ENCODE results near the gene HNF4A.

The HNF4A gene

DNA sequence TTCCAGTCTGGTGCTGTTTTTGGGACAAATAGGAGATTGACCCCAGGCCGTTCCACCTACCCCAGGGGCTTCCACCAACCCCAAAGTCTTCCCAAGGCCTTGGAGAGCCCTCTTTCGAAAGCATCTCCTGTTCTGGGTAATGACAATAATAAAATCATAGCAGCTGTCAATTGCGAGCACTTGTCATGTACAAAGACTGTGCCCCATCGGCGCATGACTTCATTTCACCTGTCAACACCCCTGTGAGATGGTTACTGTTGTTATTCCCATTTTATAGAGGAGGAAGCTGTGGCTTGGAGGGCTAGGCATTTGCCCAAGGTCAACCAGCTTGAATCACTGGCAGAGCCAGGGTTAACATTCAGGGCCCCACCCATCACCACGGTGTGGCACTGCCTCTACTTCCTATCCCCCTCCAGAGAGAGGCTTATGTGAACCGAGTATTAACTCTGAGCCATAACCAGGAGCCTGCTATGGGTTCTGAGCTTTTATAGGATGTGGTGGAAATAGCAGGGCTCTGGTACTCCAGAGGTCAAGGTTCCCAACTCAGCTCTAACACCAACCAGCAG lies 51.2 kb downstream of the HNF4A start:
- no peak for DNase-seq

DNA sequence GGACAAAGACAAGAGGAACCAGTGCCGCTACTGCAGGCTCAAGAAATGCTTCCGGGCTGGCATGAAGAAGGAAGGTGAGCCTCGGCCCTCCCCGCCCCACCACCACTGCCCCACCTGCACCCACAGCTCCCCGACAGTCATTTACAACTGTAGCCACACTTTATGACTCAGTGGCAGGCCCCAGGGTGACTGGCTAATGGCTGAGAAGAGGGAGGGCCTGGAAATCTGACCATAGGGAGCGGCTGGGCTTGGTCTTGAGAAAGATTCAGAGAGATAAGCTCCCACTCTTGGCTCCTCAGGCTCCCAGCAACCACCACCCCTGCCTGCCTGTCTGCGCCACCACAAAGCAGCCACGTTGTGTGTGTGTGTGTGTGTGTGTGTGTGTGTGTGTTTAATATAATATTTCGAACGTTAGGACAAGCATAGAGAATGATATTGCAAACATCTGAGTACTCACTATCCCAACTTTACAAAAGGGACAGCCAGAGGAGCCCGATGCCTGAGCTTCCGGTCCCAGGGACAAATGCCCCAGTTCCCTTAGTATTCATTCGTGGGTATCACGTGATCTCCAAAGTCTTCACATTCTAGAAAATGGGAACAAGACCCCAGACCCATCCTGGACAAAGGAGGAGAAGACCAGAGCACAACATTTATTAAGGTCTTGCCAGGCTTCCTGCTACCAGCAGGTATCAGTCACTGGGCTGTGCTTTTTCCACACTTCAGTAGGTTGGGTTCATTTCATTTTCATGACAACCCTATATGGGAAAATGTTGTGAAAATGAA lies 52.1 kb downstream of the HNF4A start:
- no peak for DNase-seq

DNA sequence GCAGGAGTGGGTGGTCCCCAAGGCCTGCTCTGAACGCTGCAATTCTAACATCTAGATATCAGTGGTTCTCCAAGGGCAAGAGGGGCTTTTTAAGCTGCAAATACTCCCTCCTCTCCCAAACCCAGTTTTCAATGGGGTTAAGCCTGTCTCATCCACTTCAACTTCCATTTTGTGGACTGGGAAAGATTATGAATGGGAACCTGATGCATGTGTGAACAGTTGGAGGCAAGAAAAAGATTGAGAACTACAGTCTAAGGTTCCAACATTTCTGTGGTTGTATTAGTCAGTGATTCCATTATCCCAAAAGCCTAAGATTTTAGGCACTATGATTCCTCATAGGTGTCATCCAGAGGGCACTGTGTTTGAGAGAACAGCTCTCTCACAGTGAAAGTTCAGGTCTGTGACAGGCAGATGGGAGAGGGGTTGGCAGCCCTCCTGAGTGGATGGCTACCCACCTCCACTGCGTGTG lies 53.7 kb downstream of the HNF4A start:
- DNase-seq: no peak

DNA sequence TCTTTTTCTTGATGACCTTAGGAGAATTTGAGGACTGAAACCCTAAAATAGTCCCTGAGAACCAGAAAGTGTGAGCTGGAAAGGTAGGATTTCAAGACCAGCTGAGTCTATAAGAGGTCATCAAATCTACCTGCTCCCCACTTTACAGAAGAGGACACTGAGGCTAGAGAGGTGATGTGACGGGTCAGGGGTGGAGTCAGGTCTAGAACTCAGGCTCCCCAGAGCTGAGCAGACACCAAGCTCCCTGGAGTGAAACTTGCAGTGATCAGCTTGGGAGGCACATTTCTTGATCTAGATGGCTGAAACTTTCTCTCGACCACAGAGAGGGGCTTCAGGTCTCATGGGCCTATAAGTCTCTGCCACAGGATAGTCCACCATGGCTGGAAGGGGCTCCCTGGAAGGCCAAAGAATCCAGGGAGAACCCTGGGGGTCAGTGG lies 55.1 kb downstream of the HNF4A start:
- DNase-seq: no peak

DNA sequence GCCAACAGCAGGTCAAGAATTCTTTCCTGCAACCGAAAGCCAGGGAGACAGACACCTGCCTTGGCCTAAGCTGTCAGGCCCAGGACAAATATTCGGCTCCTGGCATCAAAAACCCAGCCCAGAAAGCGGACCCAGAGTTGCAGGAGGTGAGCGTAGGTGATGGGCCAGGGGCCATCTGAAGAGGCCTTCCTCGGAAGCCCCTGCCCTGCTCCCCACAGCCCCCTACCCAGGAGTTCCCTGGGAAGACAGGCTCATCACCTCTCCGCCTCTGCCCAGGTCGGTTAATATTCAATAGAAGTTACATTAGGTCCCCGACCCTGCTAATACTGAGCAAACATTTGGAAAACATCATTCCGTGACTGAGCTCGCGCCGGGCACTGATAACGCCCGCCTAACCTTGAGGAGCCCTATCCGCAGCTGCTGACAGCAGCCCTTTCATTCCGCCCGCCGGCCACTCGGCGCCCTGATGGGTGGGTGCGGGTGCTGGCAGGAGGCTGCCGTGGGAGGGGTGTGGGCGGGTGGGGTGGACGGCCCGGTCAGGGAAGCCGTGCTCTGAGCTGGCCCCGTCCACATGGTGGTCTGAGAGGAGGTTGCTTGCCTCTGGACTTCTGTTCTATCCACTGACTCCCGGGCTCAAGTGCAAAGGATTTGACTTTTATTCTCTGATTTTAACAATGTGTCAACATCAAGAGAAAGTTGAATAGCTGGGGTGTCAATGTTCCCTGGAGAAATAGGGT lies 55.7 kb downstream of the HNF4A start:
- DNase-seq: no peak

DNA sequence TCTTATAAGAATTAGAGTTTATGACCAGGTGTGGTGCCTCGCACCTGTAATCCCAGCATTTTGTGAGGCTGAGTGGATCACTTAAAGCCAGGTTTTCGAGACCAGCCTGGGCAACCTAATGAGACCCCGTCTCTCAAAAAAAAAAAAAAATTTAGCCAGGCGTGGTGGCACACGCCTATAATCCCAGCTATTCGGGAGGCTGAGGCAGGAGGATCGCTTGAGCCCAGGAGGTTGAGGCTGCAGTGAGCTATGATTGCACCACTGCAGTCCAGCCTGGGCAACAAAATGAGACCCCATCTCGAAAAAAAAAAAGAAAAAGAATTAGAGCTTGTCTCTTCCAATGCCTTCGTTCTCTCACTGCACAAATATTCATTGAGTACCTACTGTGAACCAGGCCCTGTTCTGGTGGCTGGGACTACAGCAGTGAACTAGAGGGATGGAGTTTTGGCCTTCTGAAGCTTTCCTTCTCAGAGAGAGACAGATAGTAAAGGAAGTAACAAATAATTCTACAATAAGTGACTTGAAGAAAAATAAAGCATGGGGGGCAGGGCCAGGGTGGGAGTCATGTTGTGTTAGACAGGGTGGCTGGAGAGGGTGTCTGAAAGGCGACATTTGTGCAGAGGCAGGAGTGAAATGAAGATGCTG lies 56.4 kb downstream of the HNF4A start:
- DNase-seq: no peak

DNA sequence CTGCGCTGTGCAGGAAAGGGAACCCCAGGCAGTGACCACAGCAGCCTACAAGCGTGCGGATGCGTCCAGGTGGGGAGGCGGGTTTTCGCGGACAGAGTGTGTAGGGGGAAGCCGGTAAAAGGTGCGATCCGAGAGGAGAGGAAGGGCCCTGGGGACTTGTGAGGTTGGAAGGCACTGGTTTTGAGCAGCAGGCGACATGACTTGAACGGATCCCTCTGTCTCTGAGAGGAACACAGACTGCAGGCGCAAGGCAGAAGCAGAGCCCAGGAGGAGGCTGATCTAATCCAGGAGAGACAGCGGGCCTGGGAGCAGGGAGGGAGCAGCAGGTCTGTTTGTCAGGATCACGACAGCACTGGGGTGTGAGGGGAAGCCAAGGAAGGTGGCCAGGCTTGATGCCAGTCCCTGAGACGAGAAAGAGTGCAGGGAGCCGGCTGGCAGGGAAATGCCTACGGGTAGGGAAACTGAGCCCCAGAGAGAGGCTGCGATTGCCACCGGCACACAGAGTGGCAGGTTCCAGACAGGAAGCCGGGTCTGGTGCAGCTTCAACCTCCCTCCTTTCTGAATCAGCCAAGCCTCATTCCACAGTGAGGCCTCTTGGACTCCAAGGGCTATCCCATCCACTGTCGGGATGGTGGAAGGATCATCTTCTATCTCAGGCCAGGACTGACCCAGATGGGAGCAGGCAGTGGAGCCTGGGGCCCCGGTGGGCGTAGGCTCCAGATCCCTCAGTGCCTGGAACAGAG lies 57.1 kb downstream of the HNF4A start:
- no peak for DNase-seq

DNA sequence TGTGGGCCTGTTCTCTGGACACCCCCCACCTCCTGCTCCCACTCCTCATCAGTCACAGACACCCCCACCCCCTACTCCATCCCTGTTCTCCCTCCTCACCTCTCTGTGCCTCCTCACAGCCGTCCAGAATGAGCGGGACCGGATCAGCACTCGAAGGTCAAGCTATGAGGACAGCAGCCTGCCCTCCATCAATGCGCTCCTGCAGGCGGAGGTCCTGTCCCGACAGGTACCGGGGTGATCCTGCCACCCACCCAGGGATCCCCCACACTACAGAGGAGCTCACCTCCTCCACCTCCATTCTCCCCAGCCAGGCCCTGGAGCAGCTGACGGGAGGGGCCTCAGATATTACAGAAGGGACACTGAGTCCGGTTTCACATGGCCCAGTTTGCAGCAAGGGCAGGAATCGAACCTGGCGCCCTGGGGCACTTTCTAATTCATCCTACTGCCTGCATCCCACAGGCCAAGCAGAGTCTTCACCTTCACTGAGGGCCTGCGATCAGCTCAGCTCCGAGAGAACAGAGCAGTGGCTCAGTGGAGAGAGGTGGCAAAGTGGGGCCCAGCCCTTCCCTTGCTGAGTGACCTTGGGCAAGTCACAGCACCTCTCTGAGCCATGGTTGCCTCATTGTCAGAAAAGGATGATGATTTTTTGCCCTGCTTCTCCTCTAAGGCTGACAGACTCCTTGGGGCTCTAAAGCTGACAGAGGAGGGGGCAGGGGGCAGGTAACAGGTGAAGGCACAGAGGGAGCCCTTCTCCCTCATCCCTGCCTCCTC lies 58.3 kb downstream of the HNF4A start:
- DNase-seq: no peak

DNA sequence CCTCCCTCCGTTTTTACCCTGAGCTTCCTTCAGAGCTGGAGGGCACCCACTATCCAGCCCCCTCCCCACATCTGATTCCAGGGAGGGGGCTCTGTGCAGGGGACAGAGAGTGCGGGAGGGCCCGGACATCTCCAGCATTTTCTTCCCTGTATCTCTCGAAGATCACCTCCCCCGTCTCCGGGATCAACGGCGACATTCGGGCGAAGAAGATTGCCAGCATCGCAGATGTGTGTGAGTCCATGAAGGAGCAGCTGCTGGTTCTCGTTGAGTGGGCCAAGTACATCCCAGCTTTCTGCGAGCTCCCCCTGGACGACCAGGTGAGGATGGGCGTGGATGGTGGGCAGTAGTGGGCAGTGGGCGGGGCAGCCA lies 58.8 kb downstream of the HNF4A start:
- DNase-seq: no peak

DNA sequence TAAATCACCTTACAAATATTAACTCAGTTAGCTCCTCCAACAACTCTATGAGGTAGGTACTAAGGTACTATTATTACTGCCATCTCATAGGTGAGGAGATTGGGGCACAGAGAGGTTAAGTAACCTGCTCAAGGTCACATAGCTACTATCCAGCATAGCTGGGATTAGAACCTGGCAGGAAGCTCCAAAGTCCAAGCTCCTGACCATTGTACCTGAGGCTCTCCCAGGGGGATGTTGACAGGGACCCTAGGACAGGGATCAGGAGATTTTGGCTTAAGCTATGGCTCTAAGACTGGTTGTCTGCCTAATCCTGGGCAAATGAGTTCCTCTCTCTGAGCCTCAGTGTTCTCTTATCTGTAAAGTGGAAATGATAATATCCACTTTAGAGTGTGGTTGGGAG lies 59.3 kb downstream of the HNF4A start:
- DNase-seq: no peak

DNA sequence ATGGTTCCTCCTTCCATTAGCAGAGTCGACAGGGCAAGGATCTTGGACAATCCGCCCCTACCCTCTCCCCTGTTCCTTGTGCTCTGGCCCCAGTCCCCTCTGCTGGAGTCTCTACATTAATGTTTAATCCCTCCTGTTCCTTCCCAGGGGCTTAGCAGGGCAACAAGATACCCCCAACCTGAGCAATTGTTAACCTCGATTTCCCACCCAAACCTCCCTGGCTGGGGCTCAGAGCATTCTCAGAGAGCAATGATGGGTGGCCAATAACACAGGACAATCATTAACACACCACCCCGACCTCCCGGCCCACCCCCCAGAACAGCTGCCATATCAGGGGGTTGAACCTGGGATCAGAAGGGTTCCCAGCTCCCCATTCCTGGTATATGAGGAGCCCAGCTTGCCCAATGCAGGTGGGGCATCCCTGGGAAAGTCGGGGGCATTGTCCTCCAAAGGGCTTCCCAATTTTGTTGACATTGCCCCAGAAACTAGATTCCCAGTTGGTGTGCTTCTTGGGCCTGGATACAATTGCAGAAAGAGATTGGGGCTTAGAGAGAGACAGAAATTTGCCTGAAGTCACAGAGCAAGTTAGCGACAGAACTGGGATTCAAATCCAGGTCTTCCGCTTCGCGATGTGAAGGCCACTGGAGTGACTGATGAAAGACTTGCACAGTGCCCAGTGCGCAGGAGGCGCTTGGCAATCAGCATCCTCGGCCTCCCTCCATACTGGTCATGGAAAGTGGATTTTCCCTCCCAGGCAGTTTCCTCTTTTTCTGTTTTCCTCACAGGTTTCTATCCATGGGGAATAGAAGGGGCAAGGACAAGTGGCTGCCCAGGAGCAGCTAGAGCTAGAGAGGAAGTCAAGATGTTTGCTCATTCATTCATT lies 60.6 kb downstream of the HNF4A start:
- DNase-seq: no peak

DNA sequence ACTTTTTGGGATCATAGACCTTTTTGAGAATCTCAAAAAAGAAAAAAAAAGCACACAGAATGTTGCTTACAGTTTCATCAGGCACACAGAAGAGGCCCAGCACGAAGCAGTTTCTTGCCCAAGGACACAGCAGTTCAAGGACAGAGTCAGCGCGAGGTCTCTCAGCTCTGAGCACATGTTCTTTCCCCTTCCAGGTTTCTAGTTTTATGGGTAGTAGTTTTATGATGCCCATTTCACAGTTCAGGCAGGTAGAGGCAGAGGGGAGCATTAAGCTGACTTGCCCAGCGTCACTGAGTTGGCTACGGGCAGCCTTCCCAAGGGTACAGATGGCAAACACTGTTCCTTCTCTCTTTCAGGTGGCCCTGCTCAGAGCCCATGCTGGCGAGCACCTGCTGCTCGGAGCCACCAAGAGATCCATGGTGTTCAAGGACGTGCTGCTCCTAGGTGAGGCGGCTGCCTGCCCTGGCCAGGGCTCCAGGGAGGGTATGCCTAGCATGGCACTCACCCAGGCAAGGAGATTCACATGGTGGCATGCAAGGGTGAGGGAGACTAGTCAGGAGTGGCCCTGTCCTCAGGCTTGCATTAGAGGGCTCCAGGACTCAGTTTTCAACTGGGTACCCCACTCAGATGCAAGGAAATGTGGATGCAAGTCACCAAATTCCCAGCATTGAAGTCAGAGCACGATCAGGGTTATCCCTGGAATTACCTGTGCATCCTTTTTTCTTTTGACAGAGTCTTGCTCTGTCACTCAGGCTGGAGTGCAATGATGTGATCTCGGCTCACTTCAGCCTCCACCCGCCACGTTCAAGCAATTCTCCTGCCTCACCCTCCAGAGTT lies 62.8 kb downstream of the HNF4A start:
- no peak for DNase-seq

DNA sequence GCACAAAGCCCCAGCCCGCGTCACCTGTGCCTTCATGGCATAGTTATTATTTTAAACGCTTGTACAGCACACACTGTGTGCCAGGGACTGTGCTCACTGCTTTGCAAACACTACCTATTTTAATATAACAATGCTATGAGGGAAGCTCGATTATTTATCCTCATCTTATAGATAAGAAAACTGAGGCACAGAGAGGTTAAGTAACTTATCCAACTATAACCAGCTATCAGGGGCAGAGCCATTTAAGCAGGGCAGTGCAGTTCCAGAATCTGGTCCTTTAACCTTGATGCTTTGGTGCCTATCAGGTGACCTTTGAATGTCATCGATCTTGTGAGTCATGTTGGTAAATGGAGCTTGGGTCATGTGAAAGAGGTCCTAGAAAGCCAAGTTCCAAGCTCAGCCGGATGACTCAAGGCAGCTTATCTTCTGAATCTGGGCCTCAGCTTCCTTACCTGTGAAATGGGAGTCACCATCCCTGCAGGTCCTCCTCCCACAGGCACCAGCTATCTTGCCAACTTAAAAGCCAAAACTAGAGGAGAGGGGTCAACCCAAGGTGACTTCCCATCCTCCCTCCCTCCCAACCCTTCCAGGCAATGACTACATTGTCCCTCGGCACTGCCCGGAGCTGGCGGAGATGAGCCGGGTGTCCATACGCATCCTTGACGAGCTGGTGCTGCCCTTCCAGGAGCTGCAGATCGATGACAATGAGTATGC lies 63.8 kb downstream of the HNF4A start:
- DNase-seq: no peak

DNA sequence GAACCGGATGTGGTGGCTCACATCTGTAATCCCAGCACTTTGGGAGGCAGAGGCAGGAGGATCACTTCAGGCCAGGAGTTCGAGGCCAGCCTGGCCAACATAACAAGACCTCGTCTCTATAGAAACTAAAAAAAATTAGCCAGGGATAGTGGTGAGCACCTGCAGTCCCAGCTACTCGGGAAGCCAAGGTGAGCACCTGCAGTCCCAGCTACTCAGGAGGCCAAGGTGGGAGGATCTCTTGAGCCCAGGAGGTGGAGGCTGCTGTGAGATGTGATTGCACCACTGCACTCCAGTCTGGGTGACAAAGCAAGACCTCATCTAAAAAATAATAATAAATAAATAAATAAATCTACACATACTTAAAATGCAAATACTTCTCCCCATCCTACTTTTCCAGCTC lies 65.0 kb downstream of the HNF4A start:
- DNase-seq: no peak

DNA sequence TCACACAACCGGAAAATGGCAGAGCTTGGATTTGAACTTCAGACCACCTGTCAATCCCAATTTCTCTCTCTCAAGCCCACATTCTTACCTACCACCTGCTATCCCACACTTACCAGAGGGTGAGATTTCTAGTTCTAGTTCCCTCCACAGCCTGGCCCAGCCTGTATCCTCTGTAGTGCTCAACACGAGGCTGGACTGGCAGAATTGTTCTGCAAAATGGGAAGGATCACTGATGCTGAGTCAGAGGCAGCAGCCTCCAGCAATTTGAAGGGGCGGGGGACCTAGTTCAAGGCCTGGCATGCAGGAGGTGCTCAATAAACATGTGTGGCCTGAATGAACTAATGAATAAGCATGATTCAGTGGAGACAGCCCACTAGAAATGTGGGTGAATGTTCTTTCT lies 66.6 kb downstream of the HNF4A start:
- no peak for DNase-seq

DNA sequence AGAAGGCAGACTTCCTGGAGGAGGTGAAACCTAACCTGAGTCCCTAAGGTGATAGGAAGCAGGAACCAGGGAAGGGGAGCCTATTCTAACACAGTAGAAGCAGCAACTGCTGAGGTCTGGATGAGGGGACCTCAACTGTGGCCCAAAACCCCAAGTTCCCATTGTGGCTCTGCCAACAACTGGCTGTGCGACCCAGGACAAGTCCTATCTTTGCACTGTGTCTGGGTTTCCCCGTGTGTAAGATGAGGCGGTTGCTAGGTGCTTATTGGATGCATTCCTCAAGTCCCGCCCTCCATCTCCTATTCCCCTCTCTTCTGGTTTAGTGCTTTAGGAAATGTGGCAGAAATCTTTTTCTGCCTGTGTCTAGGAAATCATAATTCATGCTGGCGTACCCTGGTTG lies 68.0 kb downstream of the HNF4A start:
- DNase-seq: no peak

DNA sequence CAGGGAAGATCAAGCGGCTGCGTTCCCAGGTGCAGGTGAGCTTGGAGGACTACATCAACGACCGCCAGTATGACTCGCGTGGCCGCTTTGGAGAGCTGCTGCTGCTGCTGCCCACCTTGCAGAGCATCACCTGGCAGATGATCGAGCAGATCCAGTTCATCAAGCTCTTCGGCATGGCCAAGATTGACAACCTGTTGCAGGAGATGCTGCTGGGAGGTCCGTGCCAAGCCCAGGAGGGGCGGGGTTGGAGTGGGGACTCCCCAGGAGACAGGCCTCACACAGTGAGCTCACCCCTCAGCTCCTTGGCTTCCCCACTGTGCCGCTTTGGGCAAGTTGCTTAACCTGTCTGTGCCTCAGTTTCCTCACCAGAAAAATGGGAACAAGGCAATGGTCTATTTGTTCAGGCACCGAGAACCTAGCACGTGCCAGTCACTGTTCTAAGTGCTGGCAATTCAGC lies 68.6 kb downstream of the HNF4A start:
- no peak for DNase-seq

DNA sequence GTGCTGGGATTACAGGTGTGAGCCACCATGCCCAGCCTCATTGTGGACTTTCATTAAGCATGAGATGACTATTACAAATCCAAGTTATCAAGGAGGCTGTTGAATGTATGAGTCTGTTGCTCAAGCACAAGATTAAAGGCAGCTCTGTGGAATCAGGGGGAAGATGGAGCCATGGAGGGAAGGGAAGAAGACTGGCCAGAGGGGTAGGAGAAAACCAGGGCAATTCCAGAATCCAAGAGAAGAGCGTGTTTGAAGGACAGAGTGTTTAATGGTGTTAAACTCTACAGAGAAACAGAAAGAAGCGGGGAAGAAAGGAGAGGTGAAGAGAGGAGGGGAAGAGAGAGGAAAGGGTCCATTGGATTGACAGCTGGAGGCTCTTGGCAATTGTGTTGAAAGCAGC lies 70.4 kb downstream of the HNF4A start:
- no peak for DNase-seq

Measured in amniotic stem cell (primary cell).